RWPE2 (cell line): ENCODE results near the gene TRMU.
"Not testable (repeated sequence)": the region's sequence is repeated elsewhere in the genome, so short reads cannot be mapped to it uniquely, and the experiment has no call there.

Experiments used
- ATAC-seq: fragments of 200-7000 bp; cut with Tn5 transposase; 3 replicates; pipeline ENCODE4 v1.9.1; 2021; ENCODE audit warnings: low read depth
- DNase-seq: peaks from one replicate; pipeline ENCODE4 v3.0.0-alpha.2; 2020; ENCODE audit warnings: low spot score
- H3K27ac ChIP-seq: fragments of 450-650 bp; 2 replicates; pipeline ENCODE4 v1.5.1; 2017; ENCODE audit warnings: mild to moderate bottlenecking; ENCODE audit not compliant: poor library complexity, severe bottlenecking
- H3K27me3 ChIP-seq: fragments of 250-450 bp; sonication (Bioruptor Pico); 2 replicates; pipeline ENCODE4 v1.5.1; 2021; ENCODE audit warnings: mild to moderate bottlenecking, moderate library complexity; ENCODE audit not compliant: insufficient read depth, poor library complexity, severe bottlenecking
- H3K36me3 ChIP-seq: fragments of 250-450 bp; sonication (Bioruptor Pico); 2 replicates; pipeline ENCODE4 v1.5.1; 2020; ENCODE audit warnings: low read depth, mild to moderate bottlenecking, moderate library complexity
- H3K4me1 ChIP-seq: fragments of 250-450 bp; sonication (Bioruptor Pico); 2 replicates; pipeline ENCODE4 v1.5.1; 2021; ENCODE audit warnings: mild to moderate bottlenecking, moderate library complexity; ENCODE audit not compliant: insufficient read depth, poor library complexity, severe bottlenecking
- H3K4me3 ChIP-seq: fragments of 250-450 bp; sonication (Bioruptor Pico); 2 replicates; pipeline ENCODE4 v1.5.1; 2021; ENCODE audit warnings: mild to moderate bottlenecking, moderate library complexity; ENCODE audit not compliant: severe bottlenecking
- H3K9me3 ChIP-seq: fragments of 250-450 bp; sonication (Bioruptor Pico); 2 replicates; pipeline ENCODE4 v1.5.1; 2021; ENCODE audit warnings: mild to moderate bottlenecking, moderate library complexity; ENCODE audit not compliant: severe bottlenecking
- TF ChIP-seq, protein P1 (sequence below): fragments of 450-650 bp; IDR thresholded peaks from one replicate; pipeline ENCODE4 v1.5.1; 2017; ENCODE audit warnings: mild to moderate bottlenecking, moderate library complexity; ENCODE audit not compliant: poor library complexity, severe bottlenecking

Gene TRMU

DNA sequence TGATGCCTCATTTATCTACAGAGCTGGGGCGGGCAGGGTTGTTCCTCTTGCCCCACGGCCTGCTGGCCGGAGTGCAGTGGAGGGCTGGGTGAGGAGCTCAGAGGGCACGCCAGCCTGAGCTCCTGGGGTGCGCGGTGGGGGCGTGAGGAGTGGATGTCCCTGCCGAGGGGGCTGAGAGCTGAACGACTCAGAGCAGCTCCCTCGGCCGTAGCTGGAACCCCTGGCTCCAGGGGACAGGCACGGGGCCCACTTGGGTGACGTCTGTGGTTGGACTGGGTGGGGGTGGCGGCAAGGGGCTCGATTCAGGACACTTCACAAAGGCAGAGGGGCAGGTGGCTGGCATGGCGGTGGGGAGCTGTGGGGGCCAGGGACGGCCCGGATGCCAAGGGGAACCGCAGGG is 62.4 kb downstream of the TRMU start:
- H3K27me3 ChIP-seq = no peaks in the 10 kb centered on the region
- DNase-seq (no peak), ATAC-seq (no peak)
- H3K4me3 ChIP-seq = no peak overlapping the region
- no peak overlapping the region for H3K27ac ChIP-seq
- TF ChIP-seq, protein P1, sequence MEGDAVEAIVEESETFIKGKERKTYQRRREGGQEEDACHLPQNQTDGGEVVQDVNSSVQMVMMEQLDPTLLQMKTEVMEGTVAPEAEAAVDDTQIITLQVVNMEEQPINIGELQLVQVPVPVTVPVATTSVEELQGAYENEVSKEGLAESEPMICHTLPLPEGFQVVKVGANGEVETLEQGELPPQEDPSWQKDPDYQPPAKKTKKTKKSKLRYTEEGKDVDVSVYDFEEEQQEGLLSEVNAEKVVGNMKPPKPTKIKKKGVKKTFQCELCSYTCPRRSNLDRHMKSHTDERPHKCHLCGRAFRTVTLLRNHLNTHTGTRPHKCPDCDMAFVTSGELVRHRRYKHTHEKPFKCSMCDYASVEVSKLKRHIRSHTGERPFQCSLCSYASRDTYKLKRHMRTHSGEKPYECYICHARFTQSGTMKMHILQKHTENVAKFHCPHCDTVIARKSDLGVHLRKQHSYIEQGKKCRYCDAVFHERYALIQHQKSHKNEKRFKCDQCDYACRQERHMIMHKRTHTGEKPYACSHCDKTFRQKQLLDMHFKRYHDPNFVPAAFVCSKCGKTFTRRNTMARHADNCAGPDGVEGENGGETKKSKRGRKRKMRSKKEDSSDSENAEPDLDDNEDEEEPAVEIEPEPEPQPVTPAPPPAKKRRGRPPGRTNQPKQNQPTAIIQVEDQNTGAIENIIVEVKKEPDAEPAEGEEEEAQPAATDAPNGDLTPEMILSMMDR = no peak
- no peaks in the 10 kb centered on the region for H3K4me1 ChIP-seq
- peaks cover 42% of the 10 kb centered on the region for H3K36me3 ChIP-seq
- no peaks in the 10 kb centered on the region for H3K9me3 ChIP-seq

GRCh38 chr22:46399251-46400024 is 63.9 kb downstream of the TRMU start:
- no peak for ATAC-seq
- Histone ChIP-seq H3K4me3 (no peak overlapping the region), H3K9me3 (no peaks in the 10 kb centered on the region), H3K27me3 (no peaks in the 10 kb centered on the region), H3K36me3 (peaks cover 33% of the 10 kb centered on the region), H3K27ac (no peak overlapping the region), H3K4me1 (no peaks in the 10 kb centered on the region)
- no peak for DNase-seq
- TF ChIP-seq, protein P1 = no peak

GRCh38 chr22:46401370-46401769 is 65.9 kb downstream of the TRMU start:
- Histone ChIP-seq H3K36me3 (peaks cover 27% of the 10 kb centered on the region), H3K27ac (no peak overlapping the region), H3K4me3 (no peak overlapping the region), H3K4me1 (no peaks in the 10 kb centered on the region), H3K9me3 (no peaks in the 10 kb centered on the region), H3K27me3 (no peaks in the 10 kb centered on the region)
- ATAC-seq (no peak), DNase-seq (no peak)
- TF ChIP-seq, protein P1 = no peak

DNA sequence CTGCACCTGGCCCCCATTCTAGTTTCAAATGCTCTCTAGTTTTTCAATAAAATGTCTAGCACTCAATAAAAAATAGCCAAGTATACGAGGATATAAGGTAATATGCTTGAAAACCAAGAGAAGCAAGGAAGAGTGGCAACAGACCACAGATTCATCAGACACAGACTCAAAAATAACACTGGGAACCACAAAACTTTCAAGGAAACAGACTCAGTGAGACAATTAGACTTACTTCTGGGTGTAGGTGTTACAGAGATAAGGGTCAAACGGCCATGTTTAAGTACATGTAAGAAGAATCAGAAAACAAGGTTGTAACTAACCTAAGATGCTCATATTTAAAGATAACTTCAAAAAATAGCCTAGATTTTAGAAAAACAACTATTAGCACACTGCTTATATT is 67.0 kb downstream of the TRMU start:
- Histone ChIP-seq H3K36me3 (peaks cover 23% of the 10 kb centered on the region), H3K9me3 (no peaks in the 10 kb centered on the region), H3K27me3 (no peaks in the 10 kb centered on the region), H3K27ac (no peak overlapping the region), H3K4me1 (no peaks in the 10 kb centered on the region), H3K4me3 (no peak overlapping the region)
- TF ChIP-seq, protein P1 = no peak
- ATAC-seq = no peak
- no peak for DNase-seq

- not testable (repeated sequence) for ATAC-seq, H3K27me3 ChIP-seq
- H3K36me3 ChIP-seq = peaks cover 17% of the 10 kb centered on the region
Observed at GRCh38 chr22:46403880-46404279, 68.4 kb downstream of the TRMU start.

More at GRCh38 chr22:46403880-46404279, 68.4 kb downstream of the TRMU start:
- DNase-seq, H3K9me3 ChIP-seq, H3K27ac ChIP-seq, H3K4me1 ChIP-seq, H3K4me3 ChIP-seq: not testable (repeated sequence)
